A673 (cell line): ENCODE data around the gene ACTL10.

ENCODE experiments used
- EZH2 ChIP-seq: fragments of 200-600 bp; sonication (generic); IDR thresholded peaks from 2 replicates; pipeline ENCODE4 v1.6.1; 2017; ENCODE audit warnings: borderline replicate concordance, low read depth, mild to moderate bottlenecking, mixed read lengths, antibody characterized with exemption, low read length; ENCODE audit not compliant: poor library complexity, severe bottlenecking
- TF ChIP-seq, protein P1 (sequence below): fragments of 300-800, 200-600 bp; sonication (generic); conservative IDR thresholded peaks from 2 replicates; pipeline ENCODE4 v1.5.1; 2017; ENCODE audit warnings: low read depth, mild to moderate bottlenecking, antibody characterized with exemption, low read length, moderate library complexity, mixed read lengths

DNA sequence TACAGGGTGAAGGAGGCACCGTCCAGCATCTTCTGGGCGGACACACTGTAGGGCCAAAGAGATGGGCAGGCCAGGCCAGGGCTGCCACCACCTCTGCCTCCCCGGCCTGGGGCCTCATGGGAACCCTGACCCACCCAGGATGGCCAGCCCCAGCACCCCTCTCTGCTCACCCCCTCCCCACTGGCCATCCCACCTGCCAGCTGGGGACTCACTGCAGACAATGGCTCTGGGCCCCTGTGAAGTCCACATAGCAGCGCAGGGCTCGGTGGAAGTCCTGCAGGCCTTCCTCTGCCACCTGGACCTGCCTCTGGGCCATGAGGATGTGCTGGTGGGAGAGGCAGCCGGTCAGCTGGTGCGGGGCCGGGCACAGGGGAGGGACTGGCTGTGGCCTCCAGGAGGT is 8.2 kb upstream of the ACTL10 start:
- TF ChIP-seq, protein P1, sequence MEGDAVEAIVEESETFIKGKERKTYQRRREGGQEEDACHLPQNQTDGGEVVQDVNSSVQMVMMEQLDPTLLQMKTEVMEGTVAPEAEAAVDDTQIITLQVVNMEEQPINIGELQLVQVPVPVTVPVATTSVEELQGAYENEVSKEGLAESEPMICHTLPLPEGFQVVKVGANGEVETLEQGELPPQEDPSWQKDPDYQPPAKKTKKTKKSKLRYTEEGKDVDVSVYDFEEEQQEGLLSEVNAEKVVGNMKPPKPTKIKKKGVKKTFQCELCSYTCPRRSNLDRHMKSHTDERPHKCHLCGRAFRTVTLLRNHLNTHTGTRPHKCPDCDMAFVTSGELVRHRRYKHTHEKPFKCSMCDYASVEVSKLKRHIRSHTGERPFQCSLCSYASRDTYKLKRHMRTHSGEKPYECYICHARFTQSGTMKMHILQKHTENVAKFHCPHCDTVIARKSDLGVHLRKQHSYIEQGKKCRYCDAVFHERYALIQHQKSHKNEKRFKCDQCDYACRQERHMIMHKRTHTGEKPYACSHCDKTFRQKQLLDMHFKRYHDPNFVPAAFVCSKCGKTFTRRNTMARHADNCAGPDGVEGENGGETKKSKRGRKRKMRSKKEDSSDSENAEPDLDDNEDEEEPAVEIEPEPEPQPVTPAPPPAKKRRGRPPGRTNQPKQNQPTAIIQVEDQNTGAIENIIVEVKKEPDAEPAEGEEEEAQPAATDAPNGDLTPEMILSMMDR, result no peak
- no peak for TF ChIP-seq EZH2
